IPS DF 6.9 (cell line): Measurements from ENCODE around the gene SFXN5.

ENCODE experiments used
- DNase-seq: peaks from one replicate; pipeline ENCODE4 v3.0.0-alpha.2; 2013; ENCODE audit warnings: low read depth, low spot score
- H3K27ac ChIP-seq: one replicate; pipeline ENCODE4 v1.5.1; 2013; ENCODE audit warnings: low read length, control low read depth
- H3K27me3 ChIP-seq: 2 replicates; pipeline ENCODE4 v1.6.1; 2013; ENCODE audit warnings: mild to moderate bottlenecking, low read length; ENCODE audit not compliant: control insufficient read depth, insufficient read depth
- H3K36me3 ChIP-seq: 2 replicates; pipeline ENCODE4 v1.6.1; 2013; ENCODE audit warnings: low read length; ENCODE audit not compliant: control insufficient read depth, insufficient read depth
- H3K4me1 ChIP-seq: 2 replicates; pipeline ENCODE4 v1.6.1; 2013; ENCODE audit warnings: low read length; ENCODE audit not compliant: control insufficient read depth, insufficient read depth
- H3K4me3 ChIP-seq: 2 replicates; pipeline ENCODE4 v1.5.1; 2013; ENCODE audit warnings: mild to moderate bottlenecking, low read length
- H3K9me3 ChIP-seq: 2 replicates; pipeline ENCODE4 v1.6.1; 2013; ENCODE audit warnings: low read length, inconsistent platforms; ENCODE audit not compliant: control insufficient read depth, insufficient read depth
- WGBS: extraction: QIAGEN DNeasy Blood & Tissue Kit; methylation state at CpG from one replicate; pipeline ENCODE4 v1.1.7; 2013; ENCODE audit warnings: mixed read lengths, missing lambda C conversion rate; ENCODE audit not compliant: insufficient read length, insufficient coverage; 5-methylcytosine and 5-hydroxymethylcytosine counted together

SFXN5 gene

GRCh38 chr2:73043276-73043675 lies 28.2 kb downstream of the SFXN5 start:
- Histone ChIP-seq H3K27me3 (no peaks in the 10 kb centered on the region), H3K27ac (no peak overlapping the region), H3K4me1 (no peaks in the 10 kb centered on the region), H3K9me3 (no peaks in the 10 kb centered on the region), H3K36me3 (0 out of 2 replicates have a peak, but pooled peaks cover 2% of the 10 kb centered on the region), H3K4me3 (no peak overlapping the region)
- no CpG with 5 or more reads among the region's 5 CpGs for WGBS
- DNase-seq: no peak

DNA sequence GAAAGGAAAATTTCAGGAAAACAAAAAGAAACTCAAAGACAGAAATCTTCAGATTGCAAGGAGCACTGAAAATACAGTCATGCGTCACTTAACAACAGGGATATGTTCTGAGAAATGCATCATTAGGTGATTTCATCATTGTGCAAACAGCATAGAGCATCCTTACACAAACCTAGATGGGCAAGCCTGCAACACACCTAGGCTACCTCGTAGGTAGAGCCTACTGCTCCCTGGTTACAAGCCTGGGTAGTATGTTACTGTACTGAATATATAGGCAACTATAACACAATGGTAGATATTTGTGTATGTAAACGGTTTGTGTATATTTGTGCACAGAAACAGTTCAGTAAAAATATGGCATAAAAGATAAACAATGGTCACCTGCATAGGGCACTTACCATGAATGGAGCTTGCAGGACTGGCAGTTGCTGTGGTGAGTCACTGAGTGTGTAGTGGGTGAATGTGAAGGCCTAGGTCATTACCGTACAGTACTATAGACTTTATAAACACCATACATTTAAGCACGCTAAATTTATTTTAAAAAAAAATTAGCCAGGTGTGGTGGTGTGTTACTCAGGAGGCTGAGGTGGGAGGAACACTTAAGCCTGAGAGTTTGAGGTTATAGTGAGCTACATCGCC lies 33.4 kb downstream of the SFXN5 start:
- DNase-seq: no peak
- Histone ChIP-seq H3K36me3 (0 out of 2 replicates have a peak, but pooled peaks cover 2% of the 10 kb centered on the region), H3K27ac (no peak overlapping the region), H3K9me3 (no peaks in the 10 kb centered on the region), H3K4me1 (no peaks in the 10 kb centered on the region; the same call in 1 of the 2 replicates), H3K4me3 (no peak overlapping the region), H3K27me3 (no peaks in the 10 kb centered on the region)
- no CpG with 5 or more reads among the region's 6 CpGs for WGBS

- no peaks in the 10 kb centered on the region for H3K27me3 ChIP-seq
- H3K4me3 ChIP-seq: no peak overlapping the region
- H3K27ac ChIP-seq: no peak overlapping the region
- no peaks in the 10 kb centered on the region; the same call in 1 of the 2 replicates for H3K4me1 ChIP-seq
- DNase-seq: no peak
- 0 out of 2 replicates have a peak, but pooled peaks cover 2% of the 10 kb centered on the region for H3K36me3 ChIP-seq
- no CpG with 5 or more reads among the region's 11 CpGs for WGBS
- no peaks in the 10 kb centered on the region for H3K9me3 ChIP-seq
Observed at GRCh38 chr2:73036766-73037165, 34.7 kb downstream of the SFXN5 start.

GRCh38 chr2:73035899-73036711 lies 35.4 kb downstream of the SFXN5 start:
- H3K9me3 ChIP-seq: no peaks in the 10 kb centered on the region
- 0 out of 2 replicates have a peak, but pooled peaks cover 2% of the 10 kb centered on the region for H3K36me3 ChIP-seq
- no peaks in the 10 kb centered on the region; the same call in 1 of the 2 replicates for H3K4me1 ChIP-seq
- no peaks in the 10 kb centered on the region for H3K27me3 ChIP-seq
- no peak overlapping the region for H3K27ac ChIP-seq
- no CpG with 5 or more reads among the region's 6 CpGs for WGBS
- no peak overlapping the region for H3K4me3 ChIP-seq
- peak; percentile 20 for DNase-seq

GRCh38 chr2:73034661-73035375 lies 36.7 kb downstream of the SFXN5 start:
- H3K4me1 ChIP-seq: no peaks in the 10 kb centered on the region; the same call in 1 of the 2 replicates

GRCh38 chr2:73033766-73034381 lies 37.6 kb downstream of the SFXN5 start:
- WGBS: no CpG with 5 or more reads among the region's 5 CpGs
- H3K36me3 ChIP-seq: no peaks in the 10 kb centered on the region
- H3K27ac ChIP-seq: no peak overlapping the region
- no peaks in the 10 kb centered on the region; the same call in 1 of the 2 replicates for H3K4me1 ChIP-seq
- H3K9me3 ChIP-seq: no peaks in the 10 kb centered on the region
- no peaks in the 10 kb centered on the region for H3K27me3 ChIP-seq
- DNase-seq: no peak
- H3K4me3 ChIP-seq: no peak overlapping the region

More at GRCh38 chr2:73034661-73035375, 36.7 kb downstream of the SFXN5 start:
- no peak for DNase-seq
- H3K9me3 ChIP-seq: no peaks in the 10 kb centered on the region
- H3K36me3 ChIP-seq: no peaks in the 10 kb centered on the region
- no peak overlapping the region for H3K4me3 ChIP-seq
- WGBS: no CpG with 5 or more reads among the region's 7 CpGs
- no peaks in the 10 kb centered on the region for H3K27me3 ChIP-seq
- no peak overlapping the region for H3K27ac ChIP-seq

DNA sequence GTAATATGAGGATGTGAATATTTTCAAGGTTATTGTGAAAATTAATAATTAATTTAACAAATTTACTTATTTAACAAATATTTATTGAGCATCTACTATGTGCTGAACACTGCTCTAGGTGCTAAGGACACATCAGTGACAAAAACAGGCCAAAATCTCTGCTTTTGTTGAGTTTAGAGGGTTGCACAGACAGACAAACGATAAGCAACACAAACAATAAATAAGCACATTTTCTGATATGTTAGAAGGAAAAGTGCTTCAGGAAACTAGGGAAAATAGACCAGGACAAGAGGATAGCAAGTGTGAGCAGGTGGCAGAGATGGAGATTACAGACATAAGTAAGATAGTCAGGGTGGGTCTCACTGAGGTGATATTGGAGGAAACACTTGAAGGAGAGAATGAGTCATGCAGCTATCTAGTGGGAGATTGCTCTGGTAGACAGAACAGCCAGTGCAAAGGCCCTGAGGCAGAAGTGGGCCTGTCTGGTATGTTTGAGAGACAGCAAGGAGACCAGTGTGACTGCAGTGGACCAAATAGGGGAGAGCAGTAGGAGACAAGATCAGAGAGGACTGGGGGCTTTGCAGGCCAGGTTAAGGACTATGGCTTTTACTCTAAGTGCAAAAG lies 38.3 kb downstream of the SFXN5 start:
- Histone ChIP-seq H3K27ac (no peak overlapping the region), H3K4me3 (no peak overlapping the region), H3K9me3 (no peaks in the 10 kb centered on the region), H3K27me3 (no peaks in the 10 kb centered on the region), H3K4me1 (no peaks in the 10 kb centered on the region; the same call in 1 of the 2 replicates), H3K36me3 (no peaks in the 10 kb centered on the region)
- WGBS: no CpG with 5 or more reads among the region's 1 CpG
- DNase-seq: no peak

DNA sequence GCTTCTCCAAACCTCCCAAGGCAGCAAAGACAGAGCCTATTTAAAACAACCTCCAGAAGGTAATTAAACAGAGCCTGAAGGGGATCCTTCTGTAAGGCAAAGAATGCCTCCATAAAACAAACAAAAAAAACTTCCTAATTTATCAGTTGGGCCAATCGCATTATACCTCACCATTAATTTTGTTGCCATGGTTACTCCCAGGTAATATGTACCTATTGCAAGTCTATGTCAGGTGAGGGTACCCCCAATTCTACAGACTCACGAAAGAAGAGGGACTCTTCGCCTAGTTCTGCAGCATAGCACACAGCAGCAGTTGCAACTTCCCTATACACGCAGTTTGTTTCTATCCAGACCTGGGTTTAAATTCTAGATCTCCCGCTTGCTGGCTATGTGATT lies 38.8 kb downstream of the SFXN5 start:
- WGBS: no CpG with 5 or more reads among the region's 5 CpGs
- Histone ChIP-seq H3K27ac (no peak overlapping the region), H3K4me1 (no peaks in the 10 kb centered on the region; the same call in 1 of the 2 replicates), H3K27me3 (no peaks in the 10 kb centered on the region), H3K9me3 (no peaks in the 10 kb centered on the region), H3K4me3 (no peak overlapping the region), H3K36me3 (no peaks in the 10 kb centered on the region)
- DNase-seq: no peak

- no peaks in the 10 kb centered on the region for H3K27me3 ChIP-seq
- H3K27ac ChIP-seq: no peak overlapping the region
- no peaks in the 10 kb centered on the region for H3K36me3 ChIP-seq
- no peak overlapping the region for H3K4me3 ChIP-seq
- H3K4me1 ChIP-seq: no peaks in the 10 kb centered on the region; the same call in 1 of the 2 replicates
- H3K9me3 ChIP-seq: no peaks in the 10 kb centered on the region
- DNase-seq: no peak
- WGBS: no CpG with 5 or more reads among the region's 10 CpGs
Observed at GRCh38 chr2:73031725-73032701, 39.5 kb downstream of the SFXN5 start.
